Activated T-cell treated with anti-CD3 and anti-CD28 coated beads for 48 hours (primary cell): ENCODE data around the gene ZNRF1.

Experiments
- DNase-seq: peaks from one replicate; pipeline ENCODE4 v3.0.0-alpha.2; 2020; ENCODE audit warnings: low read depth

The ZNRF1 gene

DNA sequence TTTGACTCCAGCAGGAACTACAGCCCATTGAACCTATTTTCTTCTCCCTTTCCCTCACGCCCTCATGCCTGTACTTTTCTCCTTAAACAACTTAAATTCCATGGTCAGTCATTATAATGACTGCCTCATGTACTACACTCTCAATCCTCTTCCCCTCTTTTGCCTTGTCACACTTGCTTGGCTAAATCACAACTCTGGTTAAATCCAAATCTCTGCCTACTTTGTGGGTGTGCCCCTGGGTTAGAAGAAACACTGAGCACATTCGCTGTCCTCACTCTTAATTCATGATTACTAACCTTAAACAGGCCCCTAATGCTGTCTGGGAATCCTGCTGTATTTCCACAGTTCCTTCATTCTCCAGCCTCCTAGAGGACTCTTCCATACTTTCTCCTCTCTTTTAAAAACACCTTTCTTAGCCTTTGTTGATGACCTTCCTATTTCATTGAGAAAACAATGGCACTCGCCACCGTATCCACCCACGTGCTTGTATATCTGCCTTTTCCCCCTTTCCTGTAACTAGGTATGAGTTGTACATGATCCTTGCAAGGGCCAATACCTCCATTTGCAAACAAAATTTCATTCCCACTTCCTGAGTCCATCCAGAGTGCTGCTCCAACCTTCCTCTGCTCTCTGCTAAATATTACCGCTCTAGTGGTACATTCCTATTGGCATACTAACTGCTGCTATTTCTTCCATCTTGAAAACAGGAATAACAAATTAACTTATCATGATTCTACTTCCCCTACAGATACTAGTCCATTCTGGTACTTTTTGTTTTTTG, 28.9 kb downstream of the ZNRF1 start:
- DNase-seq: no peak

GRCh38 chr16:75028544-75029135, 29.8 kb downstream of the ZNRF1 start:
- no peak for DNase-seq

GRCh38 chr16:75029854-75030253, 31.0 kb downstream of the ZNRF1 start:
- DNase-seq: no peak

DNA sequence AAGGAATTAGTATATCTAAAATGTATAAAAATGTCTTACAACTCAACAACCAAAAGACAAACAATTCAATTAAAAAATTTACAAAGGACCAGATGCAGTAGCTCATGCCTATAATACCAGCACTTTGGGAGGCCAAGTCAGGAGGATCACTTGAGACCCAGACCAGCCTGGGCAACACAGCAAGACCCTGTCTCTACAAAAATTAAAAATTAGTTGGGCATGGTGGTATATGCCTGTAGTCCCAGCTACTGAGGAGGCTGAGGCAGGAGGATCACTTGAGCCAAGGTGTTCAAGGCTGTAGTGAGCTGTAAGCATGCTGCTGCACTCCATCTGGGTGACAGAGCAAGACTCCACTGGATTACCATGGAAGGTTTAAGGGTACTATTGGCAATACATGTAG, 33.8 kb downstream of the ZNRF1 start:
- no peak for DNase-seq

GRCh38 chr16:75035410-75035968, 36.7 kb downstream of the ZNRF1 start:
- no peak for DNase-seq

- DNase-seq: no peak
Observed at GRCh38 chr16:75038036-75038858, 39.4 kb downstream of the ZNRF1 start.

DNA sequence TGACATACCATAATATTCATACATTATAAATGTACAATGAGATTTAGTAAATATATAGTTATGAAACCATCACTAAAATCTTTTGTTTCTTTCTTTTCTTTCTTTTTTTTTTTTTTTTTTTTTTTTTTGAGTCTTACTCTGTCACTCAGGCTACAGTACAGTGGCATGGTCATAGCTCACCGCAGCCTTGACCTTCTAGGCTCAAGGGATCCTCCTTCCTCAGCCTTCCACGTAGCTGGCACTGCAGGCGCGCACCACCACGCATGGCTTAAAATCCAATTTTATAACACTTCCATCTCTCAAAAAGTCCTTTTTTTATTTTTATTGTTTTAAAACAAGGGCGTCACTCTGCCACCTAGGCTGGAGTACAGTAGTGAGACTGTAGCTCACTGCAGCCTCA, 41.1 kb downstream of the ZNRF1 start:
- DNase-seq: no peak

- DNase-seq: no peak
Observed at GRCh38 chr16:75042426-75043174, 43.8 kb downstream of the ZNRF1 start.

GRCh38 chr16:75043175-75043895, 44.5 kb downstream of the ZNRF1 start:
- no peak for DNase-seq

DNA sequence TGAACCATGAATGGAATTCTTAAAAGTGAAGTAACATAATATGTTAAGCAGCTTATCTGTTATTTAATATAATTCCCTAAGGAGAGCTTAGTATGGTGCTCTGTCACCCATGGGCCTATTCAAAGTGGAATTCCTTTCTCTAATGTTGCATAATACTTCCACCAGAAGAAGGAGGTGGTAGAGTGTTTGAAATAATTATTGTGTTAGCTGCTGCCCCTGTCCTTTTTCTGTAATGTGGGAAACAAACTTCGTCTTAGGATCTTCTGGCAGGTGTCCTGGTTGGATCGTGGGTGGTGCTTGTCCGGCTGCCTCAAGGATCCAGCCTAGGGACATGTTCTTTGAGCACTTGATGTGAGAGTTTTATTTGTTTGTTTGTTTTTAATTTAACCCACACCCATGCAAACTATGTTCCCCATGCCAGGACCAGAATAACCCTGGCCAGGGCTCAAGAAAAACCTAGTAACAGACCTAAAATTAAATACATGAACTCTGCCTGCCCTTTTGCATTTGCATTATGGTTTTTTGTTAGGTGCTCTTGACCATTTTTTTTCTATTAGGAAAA, 46.1 kb downstream of the ZNRF1 start:
- DNase-seq: no peak

GRCh38 chr16:75045424-75045823, 46.6 kb downstream of the ZNRF1 start:
- no peak for DNase-seq

DNA sequence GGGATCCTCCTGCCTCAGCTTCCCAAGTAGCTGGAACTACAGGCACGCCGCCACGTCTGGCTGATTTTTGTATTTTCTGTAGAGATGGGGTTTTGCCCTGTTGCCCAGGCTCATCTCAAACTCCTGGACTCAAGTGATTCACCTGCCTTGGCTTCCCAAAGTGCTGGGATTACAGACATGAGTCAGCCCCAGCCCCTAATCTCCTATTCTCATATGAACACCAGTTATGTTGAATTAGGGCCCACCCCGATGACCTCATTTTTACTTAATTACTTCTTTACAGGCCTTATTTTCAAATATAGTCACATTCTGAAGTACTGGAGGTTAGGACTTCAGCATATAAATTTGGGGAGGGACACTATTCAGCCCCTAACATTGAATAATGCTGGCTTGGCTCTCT, 49.2 kb downstream of the ZNRF1 start:
- DNase-seq: no peak

DNA sequence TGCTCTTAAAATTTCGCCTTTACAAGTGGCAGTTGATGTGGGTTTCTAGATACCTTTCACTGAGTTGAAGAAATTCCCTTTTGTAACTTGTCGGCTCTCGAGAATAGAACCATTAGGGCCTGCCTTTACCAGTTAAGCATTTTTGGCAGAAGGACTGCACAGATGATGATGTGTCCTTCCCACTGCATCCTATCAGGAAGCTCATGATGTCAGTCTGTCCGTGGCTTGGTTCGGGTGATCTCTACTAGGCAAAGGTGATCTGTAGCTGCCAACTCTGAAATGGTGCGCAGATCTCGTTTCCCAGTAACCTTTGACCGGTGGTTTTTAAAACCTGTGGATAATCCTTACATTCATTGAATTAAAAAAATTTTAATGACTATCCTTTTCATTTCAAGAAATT, 49.7 kb downstream of the ZNRF1 start:
- no peak for DNase-seq

DNA sequence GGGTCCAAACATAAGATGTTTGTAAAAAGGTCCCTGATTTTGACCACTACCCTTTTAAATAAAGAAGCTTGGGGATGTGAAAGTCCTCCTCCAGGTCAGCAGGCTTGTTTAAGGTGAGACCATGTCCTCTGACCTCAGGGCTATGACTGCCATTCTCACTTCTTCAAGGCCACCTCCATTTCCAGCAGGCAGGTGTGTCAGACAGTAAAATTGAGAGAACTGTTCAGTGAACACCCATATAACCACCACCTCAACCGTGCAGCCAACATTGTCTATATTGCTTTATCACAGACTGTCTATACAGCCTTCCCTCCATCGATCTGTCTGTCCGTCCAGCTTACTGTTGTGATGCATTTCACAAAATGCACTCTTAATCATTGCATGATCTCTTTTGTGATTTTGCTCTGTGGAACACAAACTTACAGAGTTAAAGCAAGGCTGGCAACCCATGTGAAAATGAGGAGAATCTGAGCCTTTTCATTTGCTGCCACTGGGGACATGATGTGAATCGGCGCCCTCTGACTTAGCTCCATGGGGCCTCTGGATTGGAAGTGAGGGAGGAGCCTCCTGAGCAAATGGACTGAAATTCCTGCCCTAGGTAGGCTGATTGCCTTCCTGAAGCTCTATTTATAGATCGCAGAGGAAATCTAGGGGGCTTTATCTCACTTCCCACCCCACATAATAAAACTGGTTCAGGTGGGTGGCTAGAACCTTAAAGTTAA, 53.8 kb downstream of the ZNRF1 start:
- no peak for DNase-seq

- DNase-seq: no peak
Observed at GRCh38 chr16:75053791-75054555, 55.1 kb downstream of the ZNRF1 start.

GRCh38 chr16:75054556-75054947, 55.7 kb downstream of the ZNRF1 start:
- no peak for DNase-seq

DNA sequence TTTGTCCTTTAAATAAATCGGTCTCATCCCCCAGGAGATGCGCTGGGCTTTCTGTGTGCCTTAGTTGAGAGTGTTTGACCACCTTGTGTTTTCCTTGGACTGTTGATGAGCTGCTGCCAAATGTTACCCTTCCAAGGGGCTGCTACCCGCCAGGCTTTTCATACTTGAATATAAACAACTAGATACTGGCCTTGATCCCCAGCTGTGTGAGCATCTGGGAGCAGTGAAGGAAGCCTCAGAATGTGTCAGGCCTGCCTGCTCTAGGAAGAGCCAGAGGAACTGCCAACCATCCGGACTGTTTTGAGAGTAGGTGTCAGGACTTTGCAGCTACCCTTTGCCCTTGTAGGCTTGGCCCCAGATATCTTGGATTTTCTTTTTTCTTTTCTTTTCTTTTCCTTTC, 60.0 kb downstream of the ZNRF1 start:
- no peak for DNase-seq

DNA sequence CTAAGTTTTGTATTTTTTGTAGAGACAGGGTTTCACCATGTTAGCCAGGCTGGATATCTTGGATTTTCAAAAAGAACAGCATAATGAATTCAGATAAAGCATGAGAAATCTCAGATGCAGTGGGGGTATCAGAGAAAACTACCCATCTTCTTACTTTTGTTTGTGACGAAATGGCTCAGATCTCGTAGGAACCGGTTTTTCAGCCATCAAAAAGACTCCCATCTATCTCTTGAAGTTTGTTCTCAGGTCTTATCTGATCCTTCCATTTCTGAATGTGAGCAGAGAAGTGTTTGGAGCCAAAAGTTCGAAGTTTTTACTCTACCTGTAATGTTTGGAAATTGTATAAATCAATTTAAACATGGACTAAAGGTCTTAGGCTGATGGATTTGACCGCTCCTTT, 60.6 kb downstream of the ZNRF1 start:
- no peak for DNase-seq

GRCh38 chr16:75060723-75061122, 61.9 kb downstream of the ZNRF1 start:
- DNase-seq: no peak

DNA sequence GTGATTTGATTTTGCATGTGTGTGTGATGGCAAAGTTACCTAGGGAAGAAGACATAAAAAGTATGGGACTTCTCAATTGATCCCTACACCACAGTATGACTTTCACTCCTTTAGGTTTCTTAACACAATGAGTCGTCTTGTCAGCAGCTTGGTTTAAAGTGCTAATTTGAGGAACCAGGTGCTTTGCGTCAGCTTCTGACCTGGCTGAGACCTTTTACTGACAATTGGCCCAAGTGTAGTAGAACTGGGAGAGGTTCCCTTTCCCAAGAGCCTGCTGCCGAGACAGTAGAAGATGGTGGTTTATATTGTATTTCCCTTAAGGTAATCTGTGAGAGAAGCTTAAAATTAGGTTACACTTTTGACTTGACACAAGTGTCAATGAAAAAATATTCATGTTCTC, 62.8 kb downstream of the ZNRF1 start:
- DNase-seq: no peak
